ENCODE results near the gene UBE2F.
"Not testable (repeated sequence)": the region's sequence is repeated elsewhere in the genome, so short reads cannot be mapped to it uniquely, and the experiment has no call there.

The UBE2F gene

DNA sequence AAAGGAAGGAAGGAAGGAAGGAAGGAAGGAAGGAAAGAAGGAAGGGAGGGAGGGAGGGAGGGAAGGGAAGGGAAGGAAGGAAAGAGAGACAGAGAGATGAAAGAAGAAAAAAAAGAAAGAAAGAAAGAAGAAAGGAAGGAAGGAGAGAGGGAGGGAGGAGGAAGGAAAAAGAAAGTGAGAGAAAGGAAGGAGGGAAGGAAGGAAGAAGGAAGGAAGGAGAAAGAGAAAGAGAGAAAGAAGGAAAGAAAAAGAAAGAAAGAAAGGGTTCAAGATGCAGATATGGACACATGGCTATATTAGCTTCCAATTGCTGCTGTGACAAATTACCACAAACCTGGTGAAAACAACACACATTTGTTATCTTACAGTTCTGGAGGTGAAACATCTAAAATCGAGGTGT, 20.4 kb upstream of the UBE2F start:
- DNase-seq: no peak

DNA sequence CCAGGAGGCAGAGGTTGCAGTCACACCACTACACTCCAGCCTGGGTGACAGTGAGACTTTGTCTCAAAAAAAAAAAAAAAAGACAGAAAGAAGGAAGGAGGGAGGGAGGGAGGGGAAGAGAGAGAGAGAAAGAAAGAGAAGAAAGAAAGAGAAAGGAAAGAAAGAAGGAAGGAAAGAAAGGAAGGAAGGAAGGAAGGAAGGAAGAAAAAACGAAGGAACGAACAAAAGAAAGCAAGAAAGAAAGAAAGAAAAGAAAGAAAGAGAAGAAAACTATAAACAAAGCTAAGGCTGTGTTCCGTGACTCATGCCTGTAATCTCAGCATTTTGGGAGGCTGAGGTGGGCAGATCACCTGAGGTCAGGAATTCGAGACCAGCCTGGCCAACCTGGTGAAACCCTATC, 15.5 kb upstream of the UBE2F start:
- not testable (repeated sequence) for DNase-seq

DNA sequence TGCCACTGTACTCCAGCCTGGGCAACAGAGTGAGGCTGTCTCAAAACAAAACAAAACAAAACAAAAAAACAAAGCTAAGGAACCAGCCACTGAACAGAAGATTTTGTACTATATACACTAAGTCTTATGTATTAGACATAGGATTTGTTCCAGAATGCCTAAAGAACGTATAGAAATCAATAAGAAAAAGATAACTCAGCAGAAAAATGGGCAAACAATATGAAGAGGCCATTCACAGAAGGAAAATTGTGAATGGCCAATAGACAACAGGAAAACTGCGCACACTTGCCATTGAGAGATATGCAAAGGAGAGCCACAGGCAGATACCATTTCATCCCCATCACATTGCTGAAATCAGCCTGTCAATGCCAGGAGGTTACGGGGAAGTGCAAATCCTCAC, 14.9 kb upstream of the UBE2F start:
- DNase-seq: no peak

DNA sequence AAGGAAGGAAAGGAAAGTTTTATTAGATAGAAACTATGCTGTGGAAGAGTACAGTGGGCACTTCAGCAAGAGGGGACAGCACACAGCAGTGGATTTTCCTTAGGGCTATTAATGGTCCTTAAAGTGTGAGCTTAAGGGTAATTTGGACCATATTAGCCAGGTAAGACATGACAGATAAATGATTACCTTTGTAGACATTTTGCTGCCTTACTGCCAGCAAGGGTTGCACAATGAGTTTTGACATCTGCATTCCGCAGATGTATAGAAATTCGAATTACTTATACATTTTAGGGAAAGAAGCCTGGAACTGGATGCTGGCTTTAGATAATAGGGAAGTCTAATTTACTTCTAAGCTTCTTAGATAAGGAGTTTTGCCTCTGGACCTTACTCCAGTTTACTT, 14.0 kb upstream of the UBE2F start:
- DNase-seq: no peak

DNA sequence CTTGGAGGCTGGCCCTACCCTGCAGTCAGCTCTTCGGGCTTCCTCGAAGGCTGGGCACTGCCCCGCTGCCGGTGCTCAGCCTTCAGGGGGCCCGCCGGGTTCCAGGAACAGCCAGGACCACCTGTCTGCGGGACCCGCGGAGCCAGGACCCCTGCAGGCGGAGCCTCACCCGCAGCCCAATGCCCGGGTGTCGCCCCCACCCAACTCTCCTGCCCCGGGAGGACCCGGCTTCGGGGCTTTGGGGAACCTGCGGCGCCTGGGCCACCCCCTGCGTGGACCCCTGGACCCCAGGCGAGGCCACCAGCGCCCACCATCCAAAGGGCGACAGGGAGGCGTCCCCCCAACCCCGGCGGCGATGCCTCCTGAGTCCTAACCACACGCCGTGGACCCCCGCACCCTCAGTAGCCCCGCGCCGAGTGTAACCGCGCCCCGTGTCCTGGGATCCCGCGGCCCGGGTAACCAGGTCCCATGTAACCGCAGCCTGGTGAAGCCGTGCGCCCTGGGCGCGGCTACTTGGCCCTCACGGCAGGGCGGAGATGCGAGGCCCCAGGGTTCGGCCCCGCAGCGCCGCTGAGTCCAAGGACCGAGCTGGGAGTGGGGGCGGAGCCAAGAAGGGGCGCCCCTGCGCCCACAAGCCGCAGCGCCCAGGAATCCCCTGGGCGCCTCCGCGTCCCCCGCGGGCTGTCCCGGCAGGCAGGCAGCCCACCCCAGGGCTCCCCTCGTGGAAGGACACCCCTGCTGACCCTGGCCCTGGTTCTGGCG, 11.0 kb upstream of the UBE2F start:
- DNase-seq: no peak

DNA sequence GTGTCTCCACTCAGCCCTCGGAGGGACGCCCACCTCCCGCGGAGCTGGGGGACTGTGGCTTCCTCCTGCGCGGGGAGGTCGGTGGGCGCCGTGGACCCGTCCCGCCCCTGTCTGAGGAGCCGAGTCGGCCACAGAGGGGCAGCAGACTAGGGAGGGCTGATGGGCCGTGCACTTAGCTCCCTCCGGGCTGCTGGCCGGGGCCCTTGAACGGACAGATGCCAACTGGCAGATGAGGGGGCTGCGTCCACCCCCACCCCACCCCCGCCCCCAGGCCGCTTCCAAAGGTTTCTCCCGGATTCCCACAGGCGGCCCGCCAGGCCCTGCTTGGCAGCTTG, 10.4 kb upstream of the UBE2F start:
- no peak for DNase-seq

DNA sequence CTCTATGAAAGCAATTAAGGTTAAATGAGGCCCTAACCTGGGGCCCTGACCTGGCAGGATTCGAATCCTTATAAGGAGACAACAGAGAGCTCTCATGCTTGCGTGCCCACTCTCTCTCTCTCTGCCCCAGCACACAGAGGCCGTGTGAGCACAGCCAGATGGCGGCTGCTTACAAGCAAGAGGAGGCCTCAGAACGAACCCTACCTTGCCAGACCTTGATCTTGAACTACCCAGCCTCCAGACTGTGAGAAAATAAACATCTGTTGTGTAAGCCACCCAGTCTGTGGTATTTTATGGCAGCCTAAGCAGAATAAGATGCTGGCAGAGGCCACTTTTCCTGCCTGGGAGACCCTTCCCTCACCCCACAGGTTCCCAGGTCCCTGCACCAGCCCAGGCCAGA, 5.2 kb upstream of the UBE2F start:
- no peak for DNase-seq

DNA sequence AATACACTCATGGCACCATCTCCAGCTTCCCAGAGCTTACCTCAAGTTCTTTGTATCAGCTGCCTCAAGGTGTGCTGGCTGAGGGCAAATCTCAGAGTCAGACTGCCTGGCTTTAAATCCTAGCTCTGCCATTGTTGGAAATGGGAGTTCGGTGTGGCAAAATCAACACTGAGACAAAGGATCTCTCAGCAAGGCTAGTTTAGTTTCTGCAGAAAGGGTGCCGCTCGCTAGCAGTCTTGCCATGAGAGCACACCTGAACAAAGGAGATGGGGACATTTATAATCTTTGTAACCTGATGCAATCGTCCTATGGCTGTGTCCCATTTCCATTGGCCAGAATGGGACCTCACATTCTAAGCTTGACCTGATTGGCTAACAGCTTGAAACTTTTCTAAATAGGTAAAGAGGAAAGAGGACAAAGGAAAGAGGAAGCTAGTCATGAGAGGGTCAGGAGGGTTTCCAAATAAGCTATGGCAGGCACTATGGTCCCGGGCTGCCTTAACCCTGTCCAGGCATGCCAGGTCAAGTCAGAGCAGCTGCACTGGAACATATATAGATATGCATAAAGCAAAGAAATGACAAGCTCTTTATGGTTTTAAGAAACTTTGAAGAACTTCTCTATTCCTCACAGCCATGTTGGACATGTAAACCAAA, 4.3 kb upstream of the UBE2F start:
- DNase-seq: no peak

DNA sequence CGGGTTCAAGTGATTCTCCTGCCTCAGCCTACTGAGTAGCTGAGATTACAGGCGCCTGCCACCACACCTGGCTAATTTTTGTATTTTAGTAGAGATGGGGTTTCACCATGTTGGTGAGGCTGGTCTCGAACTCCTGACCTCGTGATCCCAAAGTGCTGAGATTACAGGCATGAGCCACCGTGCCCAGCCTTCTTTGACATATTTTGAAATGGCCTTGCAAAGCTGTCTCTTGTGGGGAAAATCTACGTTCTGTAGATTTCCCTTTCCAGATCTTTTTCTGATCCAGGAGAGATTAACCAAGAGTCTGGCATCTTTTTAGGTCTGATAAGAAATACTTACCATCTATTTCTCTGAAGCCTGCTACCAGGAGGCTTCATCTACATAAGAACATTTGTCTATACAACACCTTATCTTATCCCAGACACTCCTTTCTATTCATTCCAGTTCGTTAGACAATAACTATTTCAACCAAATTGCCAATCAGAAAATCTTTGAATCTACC, 3.3 kb upstream of the UBE2F start:
- DNase-seq: not testable (repeated sequence)

DNA sequence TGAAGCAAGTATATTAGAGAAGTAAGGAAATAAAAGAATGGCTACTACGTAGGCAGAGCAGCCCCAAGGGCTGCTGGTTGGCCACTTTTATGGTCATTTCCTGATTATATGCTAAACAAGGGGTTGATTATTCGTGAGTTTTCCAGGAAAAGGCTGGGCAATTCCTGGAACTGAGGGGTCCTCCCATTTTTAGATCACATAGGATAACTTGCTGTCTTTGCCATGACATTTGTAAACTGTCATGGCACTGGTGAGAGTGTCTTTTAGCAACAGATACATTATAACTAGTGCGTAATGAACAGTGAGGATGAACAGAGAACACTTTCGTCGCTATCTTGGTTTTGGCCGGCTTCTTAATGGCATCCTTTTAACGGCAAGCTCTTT, 2.6 kb upstream of the UBE2F start:
- no peak for DNase-seq

DNA sequence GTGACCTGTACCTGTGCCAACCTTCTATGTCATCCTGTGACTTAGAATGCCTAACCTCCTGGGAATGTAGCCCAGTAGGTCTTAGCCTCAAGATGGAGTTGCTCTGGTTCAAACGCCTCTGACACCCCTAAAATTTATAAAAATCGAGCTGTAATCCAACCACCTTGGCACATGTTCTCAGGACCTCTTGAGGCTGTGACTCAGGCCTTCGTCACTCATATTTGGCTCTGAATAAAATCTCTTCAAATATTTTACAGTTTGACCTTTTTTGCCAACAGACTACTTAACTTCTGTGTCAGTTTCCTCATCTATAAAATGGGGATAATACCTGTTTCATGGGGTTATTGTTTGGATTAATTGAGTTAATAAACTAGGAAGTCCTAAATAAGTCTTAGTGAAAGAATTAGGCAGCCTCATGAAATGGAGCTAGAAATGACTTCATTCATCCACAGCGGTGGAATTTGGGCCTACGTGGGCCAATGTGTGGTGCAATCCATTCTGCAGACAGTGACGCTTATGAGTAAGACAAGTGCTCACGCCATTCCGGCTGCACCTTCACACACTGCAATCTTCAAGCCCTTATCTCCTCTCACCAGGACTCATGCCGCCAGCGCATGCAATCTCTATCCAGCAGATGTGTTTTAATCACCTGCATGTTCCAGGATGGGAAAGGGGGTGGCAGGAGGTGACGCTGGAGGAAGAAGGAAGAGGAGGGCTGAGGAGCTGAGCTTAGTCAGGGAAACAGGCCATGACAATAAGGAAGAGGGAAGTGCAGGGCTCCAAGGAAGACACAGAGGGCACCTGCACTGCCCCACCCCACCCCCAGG, 2.0 kb upstream of the UBE2F start:
- DNase-seq: no peak

DNA sequence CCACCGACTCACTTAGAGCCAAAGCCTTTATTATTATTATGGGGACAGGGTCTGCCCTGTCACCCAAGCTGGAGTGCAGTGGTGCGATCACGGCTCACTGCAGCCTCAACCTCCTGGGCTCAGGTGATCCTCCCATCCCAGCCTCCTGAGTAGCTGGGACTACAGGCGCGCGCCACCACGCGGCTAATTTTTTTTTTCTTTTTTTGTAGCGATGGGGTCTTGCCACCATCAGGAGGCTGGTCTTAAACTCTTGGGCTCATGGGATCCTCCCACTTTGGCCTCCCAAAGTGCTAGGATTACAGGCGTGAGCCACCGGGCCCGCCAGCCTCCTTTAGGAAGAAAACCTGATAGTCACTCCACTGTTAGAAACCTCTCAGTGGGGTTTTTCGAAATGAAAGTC, 970 bp upstream of the UBE2F start:
- not testable (repeated sequence) for DNase-seq

DNA sequence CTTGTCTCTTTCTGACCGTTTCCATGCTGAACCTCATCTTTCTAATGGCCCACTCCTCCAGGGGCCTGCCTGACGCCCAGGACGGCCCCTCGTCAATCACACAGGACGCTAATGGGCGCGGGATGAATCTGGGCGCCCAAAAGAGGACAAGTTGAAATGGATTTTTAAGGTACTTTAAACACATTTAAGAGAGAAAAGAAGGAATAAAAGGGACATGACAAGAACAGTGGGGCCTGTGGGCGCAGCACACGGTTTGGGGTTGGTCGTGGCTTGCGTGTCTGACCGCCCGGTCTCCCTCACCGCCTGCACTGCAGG, 607 bp upstream of the UBE2F start:
- no peak for DNase-seq

DNA sequence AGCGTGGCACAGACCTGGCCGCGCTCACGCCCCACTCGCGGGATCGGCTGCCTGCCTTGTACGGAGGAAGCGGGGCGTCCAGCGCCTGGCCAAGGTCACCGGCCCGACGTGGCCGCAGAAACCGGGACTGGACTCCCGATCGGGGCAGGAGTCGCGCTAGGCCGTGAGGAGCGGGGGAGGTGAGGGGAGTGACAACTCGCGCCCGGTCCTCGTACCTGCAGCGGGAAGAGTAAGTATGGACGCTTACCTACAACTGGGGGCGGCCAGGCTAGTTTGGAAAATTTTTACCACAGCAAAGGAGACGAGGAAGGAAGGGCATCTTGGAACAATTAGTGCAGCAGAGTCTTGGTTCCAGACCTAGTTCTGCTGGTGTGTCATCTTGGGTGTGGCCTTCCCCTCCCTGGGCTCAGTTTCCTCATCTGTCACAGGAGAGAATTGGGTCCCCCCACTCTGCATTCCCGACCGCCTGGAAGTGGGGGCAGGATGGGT, 693 bp downstream of the UBE2F start:
- DNase-seq: no peak

DNA sequence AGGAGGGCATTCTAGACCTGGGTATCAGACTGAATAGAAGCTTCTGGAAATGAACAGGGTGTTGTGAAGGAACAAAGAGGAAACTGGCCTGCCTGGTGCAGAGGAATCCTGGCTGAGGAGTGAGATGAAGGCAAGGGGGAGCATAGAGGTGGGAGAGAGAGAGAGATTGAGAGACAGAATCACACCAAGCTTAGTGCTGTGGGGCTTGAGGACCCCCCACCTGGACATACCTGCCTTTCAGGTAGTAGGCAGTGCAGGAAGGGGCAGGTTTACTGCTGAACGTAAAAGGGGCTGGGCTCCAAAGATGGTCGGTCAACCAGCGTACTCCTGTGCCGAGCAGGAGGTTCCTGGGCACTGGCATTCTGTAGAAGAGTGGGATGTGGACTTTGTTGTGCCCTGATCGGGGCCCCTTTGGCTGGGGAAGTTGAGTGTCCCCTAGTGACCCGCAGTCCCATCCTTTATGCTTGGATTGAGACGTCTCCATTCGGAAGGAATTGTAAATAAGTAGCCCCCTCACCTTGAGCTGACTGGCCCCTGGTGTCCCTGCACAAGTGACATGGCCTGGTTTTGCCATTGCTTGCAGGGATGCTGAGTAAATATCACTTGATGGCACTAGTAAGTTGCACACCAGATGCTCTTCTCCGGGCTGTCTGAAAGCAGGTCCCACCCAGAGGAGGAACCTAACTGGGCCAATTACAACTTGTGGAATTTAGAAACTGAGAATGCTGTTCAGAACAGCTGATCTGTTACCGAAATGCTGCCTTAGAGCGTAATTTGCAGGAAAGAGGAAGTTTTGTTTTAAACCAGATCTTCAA, 1.4 kb downstream of the UBE2F start:
- DNase-seq: no peak

DNA sequence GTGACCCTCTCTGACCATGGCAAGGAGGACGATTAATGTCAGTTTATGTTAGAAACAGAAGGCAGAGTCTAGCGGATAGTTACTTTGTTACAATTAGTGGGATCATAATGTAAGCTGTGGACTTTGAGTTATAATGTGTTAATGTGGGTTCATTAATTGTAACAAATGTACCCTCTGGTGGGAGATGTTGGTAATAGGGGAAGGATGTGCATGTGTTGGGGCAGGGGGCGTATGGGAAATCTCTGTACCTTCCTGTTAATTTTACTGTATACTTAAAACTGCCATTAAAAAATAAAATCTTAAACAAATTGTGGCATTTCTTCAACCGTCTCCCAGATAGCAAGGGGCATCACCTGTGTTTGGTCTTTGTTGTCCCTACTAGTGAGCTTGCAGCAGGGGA, 4.8 kb downstream of the UBE2F start:
- DNase-seq: no peak

DNA sequence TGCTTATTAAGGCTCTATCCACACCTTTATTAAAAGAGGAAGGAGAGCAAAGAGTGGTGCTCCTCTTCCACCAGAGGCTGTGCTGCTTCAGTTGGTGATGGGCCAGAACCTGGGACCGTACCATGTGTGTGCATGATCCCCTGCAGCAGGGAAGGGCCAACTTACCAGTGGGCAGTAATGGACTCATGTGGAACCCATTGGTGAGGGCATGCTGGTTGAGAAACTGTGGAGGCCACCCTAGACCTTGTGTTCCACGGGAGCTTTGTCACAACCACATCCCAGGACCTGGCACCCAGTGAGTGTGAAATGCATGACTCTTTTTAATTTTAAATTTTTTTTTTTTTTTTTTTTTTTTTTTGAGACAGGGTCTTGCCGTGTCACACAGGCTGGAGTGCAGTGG, 5.4 kb downstream of the UBE2F start:
- no peak for DNase-seq

DNA sequence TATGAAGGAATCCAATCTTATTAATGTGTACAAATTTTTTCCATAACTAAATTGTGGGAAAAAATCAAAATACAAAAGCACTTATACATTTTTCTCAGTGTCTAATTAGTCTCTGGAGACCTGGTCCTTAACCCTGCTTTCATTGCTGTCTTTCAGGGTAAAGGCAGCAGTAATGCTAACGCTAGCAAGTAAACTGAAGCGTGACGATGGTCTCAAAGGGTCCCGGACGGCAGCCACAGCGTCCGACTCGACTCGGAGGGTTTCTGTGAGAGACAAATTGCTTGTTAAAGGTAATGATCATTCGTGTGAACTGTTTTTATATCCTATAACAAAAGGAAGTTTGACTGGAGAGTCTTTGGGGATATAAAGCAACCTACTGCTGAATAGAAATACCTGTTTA, 6.1 kb downstream of the UBE2F start:
- DNase-seq: no peak

DNA sequence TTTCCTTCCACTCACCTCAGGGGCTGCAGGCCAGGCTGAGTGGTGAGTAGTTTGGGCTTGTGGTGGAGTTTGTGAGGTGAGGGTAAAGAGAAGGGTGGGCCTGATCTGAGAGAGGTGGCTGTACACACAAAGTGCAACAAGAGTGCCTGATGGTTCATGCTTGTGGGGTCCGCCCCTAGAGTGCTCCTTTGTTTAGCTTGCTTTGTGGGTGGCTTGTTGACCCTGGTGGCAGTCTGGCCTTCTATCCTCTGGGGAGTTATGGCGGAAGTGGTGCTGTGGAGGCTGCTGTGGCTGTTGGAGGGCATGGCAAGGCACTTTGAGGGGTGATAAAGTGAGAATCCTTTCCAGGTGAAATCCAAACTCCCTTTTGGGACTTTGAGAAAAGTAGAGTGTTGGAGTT, 10.6 kb downstream of the UBE2F start:
- DNase-seq: no peak

DNA sequence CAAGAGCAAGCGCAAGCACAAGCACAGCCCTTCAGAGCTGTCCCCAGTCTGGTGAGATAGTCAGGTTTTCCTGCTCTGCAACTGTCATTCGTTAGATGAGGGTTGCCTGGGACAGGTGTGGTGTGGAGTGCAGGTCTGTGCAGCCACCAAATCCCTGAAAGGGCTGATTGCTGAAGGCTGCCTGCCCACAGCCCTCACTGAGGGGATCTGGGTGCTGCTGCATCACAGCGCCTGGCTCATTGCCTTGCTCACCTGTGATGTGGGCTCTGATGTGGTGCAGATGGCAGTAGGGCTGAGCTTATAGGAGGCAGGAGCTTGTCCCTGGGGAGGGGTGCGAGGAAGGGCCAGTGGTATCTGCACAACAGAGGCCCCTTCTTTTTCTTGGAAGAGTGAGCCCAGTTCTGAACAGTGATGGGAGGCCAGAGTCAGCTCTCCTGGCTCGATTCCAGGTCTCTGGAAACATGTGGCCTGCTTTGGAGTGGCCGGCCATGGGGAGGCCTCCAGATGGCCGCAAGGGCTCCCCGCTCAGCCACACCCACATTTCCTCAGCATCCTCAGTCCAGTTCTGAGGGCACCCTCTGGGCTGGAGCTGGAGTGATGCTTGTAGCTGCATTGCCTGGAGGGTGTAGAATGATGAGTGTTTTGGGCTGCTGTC, 11.4 kb downstream of the UBE2F start:
- DNase-seq: no peak

DNA sequence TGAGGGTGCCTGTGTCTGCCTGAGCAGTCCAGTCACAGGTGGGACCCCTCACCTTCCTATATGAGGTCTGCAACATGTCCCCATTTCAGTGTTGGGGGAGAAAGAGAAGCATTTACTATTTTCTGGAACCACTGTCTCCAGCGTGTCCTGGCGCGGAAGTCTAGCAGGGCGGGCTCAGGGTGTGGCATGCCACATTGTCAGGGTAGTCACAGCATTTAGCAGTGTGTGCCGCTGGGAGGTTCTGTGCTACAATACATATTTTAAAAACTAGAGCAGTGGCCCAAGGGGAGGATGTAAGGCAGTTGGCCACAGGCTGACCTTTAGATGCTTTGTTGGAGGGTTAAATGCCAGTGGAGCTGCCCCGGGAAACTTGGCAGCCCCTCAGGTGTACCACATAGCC, 12.5 kb downstream of the UBE2F start:
- no peak for DNase-seq

DNA sequence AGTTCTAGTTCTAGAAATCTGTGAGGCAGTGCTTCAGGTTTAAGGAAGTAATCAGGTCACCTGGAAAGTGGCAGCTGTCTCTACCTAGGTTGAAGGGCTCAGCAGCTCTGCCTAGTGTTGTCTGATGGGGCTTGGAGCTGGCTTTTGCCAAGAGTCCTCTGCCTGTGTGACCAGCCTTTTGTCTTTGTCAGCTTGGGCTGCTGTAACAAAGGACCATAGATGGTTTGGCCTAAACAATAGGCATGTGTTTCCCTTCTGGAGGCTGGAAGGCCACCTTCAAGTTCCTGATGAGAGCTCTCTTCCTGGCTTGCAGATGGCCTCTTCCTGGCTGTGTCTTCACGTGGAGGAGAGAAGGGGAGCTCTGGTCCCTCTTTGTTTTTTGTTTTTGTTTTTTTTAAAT, 13.3 kb downstream of the UBE2F start:
- no peak for DNase-seq

DNA sequence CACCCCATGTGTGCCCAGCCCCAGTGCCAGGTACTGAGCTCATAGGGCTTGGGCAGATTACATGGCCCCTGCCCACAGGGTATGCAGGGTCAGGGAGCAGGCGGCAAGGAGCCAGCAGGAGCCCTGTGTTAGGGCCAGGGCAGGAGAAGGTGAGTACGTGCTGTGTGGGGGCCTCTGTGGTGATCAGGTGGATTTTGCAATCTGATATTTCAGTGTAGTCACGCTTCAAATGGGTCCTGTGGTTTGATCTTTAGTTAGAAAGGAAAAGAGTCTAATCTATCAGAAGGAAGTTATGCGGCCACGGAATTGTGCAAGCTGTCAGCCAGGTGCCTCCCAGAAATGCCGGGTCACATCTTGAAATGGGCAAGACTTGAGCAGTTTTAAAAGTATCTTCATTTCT, 13.9 kb downstream of the UBE2F start:
- no peak for DNase-seq

All from NCI-H2081 treated with DMSO at 0.1 percent for 48 hours (cell line).